Natural killer cell (primary cell): Measurements from ENCODE around the gene C6orf132. TPM values are rescaled to one million over a fixed set of nuclear protein-coding genes. Genes with fewer than 3 reads are reported as not detected.

Experiments used
- ATAC-seq, 3 donors: fragments of 150-1000 bp in 2 of 3; fragments of 200-7000 bp in 1 of 3; cut with Tn5 transposase; 1 replicate in 1 of 3; 2 replicates in 2 of 3; pipeline ENCODE4 v1.10.0; 2021; ENCODE audit warnings: mild to moderate bottlenecking in 2 of 3, moderate library complexity in 2 of 3
- DNase-seq, 2 donors: peaks; one replicate each; pipeline versions ENCODE4 v3.0.0 to v3.0.0-alpha.2; 2013 to 2021; ENCODE audit warnings: mixed read lengths in 1 of 2
- H3K27ac ChIP-seq: one replicate; pipeline ENCODE4 v1.5.1; 2013; ENCODE audit warnings: mild to moderate bottlenecking, low read length
- H3K27me3 ChIP-seq: one replicate; pipeline ENCODE4 v1.6.1; 2013; ENCODE audit warnings: low read length; ENCODE audit not compliant: control insufficient read depth, insufficient read depth
- H3K36me3 ChIP-seq: one replicate; pipeline ENCODE4 v1.6.1; 2013; ENCODE audit warnings: low read length; ENCODE audit not compliant: control insufficient read depth, insufficient read depth
- H3K4me1 ChIP-seq: one replicate; pipeline ENCODE4 v1.6.1; 2013; ENCODE audit warnings: low read length; ENCODE audit not compliant: control insufficient read depth, insufficient read depth
- H3K4me3 ChIP-seq: one replicate; pipeline ENCODE4 v1.5.1; 2013; ENCODE audit warnings: low read length
- H3K9me3 ChIP-seq: one replicate; pipeline ENCODE4 v1.6.1; 2013; ENCODE audit warnings: low read length; ENCODE audit not compliant: control insufficient read depth, insufficient read depth
- H3K27ac Mint-ChIP-seq, 2 donors: one replicate each; pipeline ENCODE4 v1.8.0; 2022; ENCODE audit warnings: mild to moderate bottlenecking in 2 of 2, mixed read lengths in 2 of 2, moderate library complexity in 1 of 2
- H3K27me3 Mint-ChIP-seq, 2 donors: one replicate each; pipeline ENCODE4 v1.8.0; 2022; ENCODE audit warnings: low read depth in 2 of 2, mixed read lengths in 2 of 2
- H3K36me3 Mint-ChIP-seq: one replicate; pipeline ENCODE4 v1.8.0; 2022; ENCODE audit warnings: mixed read lengths
- H3K4me1 Mint-ChIP-seq, 2 donors: one replicate each; pipeline ENCODE4 v1.8.0; 2022; ENCODE audit warnings: mixed read lengths in 2 of 2
- H3K4me3 Mint-ChIP-seq: one replicate; pipeline ENCODE4 v1.8.0; 2022; ENCODE audit warnings: mild to moderate bottlenecking, moderate library complexity, mixed read lengths
- H3K9me3 Mint-ChIP-seq, 2 donors: one replicate each; pipeline ENCODE4 v1.8.0; 2022; ENCODE audit warnings: mixed read lengths in 2 of 2
- CTCF ChIP-seq: fragments of 200-600 bp; IDR thresholded peaks from one replicate; pipeline ENCODE4 v1.8.0; 2022; ENCODE audit warnings: antibody characterized with exemption
- WGBS: methylation state at CpG from one replicate; pipeline ENCODE4 v1.1.7; 2013; ENCODE audit warnings: missing lambda C conversion rate; ENCODE audit not compliant: insufficient coverage; 5-methylcytosine and 5-hydroxymethylcytosine counted together
- intact Hi-C: fragments of 100-400 bp; cut with micrococcal nuclease; formaldehyde crosslinking; loops from one replicate; pipeline ENCODE4 v1.14.2; 2022
- total RNA-seq, 4 donors: library from RNA; stranded (reverse); fragments of 120-200 nt in 1 of 4; gene quantifications; one replicate each; pipeline versions ENCODE4 v1.2.3 to v1.2.4, GENCODE V29; 2013 to 2022

The C6orf132 gene
- total RNA-seq, 3 donors from 2014 or later (not counting 1 experiment from before 2014, with no cell fraction given), result 0.05 to 0.15 (median 0.14) TPM

- Mint-ChIP-seq H3K4me3 (no peak overlapping the region), H3K27me3 (peaks cover 7 to 16% of the 10 kb centered on the region in 2 donors), H3K9me3 (no peaks in the 10 kb centered on the region), H3K36me3 (no peaks in the 10 kb centered on the region), H3K27ac (no peak overlapping the region), H3K4me1 (peaks cover 0 to 5% of the 10 kb centered on the region in 2 donors)
- Histone ChIP-seq H3K36me3 (no peaks in the 10 kb centered on the region), H3K9me3 (no peaks in the 10 kb centered on the region), H3K27ac (no peak overlapping the region), H3K27me3 (no peaks in the 10 kb centered on the region), H3K4me3 (no peak overlapping the region), H3K4me1 (no peaks in the 10 kb centered on the region)
- no peak for ATAC-seq
- TF ChIP-seq CTCF, result no peak
- WGBS, result 53% methylated on average over 1 of the region's 1 CpG
- intact Hi-C loops, result loop anchor here (10.0 kb wide), 1 partner anchor 459 kb away; no protein-coding TSS in a partner anchor
- no peak for DNase-seq
These were observed 21.6 kb upstream of the C6orf132 start for GRCh38 chr6:42163981-42164380.

DNA sequence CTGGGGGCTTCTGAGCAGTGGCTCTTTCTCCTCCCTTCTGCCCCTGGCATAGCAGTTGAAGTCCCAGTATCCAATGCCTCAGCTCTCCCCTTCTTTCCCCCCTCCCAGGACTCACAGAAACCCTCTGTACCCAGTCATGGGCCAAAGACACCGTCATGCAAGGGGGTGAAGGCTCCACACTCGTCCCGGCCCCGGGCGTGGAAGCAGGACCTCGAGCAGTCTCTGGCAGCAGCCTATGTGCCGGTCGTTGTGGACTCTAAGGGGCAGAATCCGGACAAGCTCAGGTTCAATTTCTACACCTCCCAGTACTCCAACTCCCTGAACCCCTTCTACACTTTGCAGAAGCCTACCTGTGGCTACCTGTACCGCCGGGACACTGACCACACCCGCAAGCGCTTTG, 20.4 kb upstream of the C6orf132 start:
- H3K4me1 ChIP-seq, result no peaks in the 10 kb centered on the region
- peaks cover 0 to 5% of the 10 kb centered on the region in 2 donors for H3K4me1 Mint-ChIP-seq
- H3K27me3 Mint-ChIP-seq, result peaks cover 7 to 12% of the 10 kb centered on the region in 2 donors
- H3K9me3 ChIP-seq, result no peaks in the 10 kb centered on the region
- H3K27me3 ChIP-seq, result no peaks in the 10 kb centered on the region
- H3K27ac ChIP-seq, result no peak overlapping the region
- H3K27ac Mint-ChIP-seq, result no peak overlapping the region
- no peak overlapping the region for H3K4me3 ChIP-seq
- DNase-seq (no peak), ATAC-seq (no peak)
- no peaks in the 10 kb centered on the region for H3K36me3 Mint-ChIP-seq
- TF ChIP-seq CTCF, result no peak
- no peak overlapping the region for H3K4me3 Mint-ChIP-seq
- intact Hi-C loops, result loop anchor here (10.0 kb wide), 1 partner anchor 458 kb away; no protein-coding TSS in a partner anchor
- 91% methylated on average over 13 of the region's 13 CpGs for WGBS
- H3K36me3 ChIP-seq, result no peaks in the 10 kb centered on the region
- H3K9me3 Mint-ChIP-seq, result no peaks in the 10 kb centered on the region

DNA sequence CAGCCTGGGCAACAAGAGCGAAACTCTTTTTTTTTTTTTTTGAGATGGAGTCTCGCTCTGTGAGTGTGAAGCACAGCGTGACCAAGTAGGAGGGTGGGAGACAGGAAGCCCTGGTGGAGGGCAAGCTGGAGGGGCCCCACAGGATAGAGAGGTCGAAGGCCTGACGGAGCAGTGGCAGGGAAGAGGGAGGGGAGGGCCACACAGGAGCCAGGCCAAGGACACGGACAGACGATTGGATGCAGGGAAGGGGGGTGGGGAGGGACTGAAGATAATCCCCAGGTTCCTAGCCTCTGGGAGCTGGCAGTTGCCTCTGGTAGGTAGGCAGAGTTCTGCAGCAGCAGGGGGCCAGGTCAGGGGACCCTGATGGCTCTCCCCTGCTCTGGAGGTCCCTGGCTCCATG, 20.0 kb upstream of the C6orf132 start:
- intact Hi-C loops, result loop anchor here (10.0 kb wide), 1 partner anchor 458 kb away; no protein-coding TSS in a partner anchor
- H3K4me1 Mint-ChIP-seq, result peaks cover 0 to 5% of the 10 kb centered on the region in 2 donors
- ATAC-seq, result no peak
- no peak overlapping the region for H3K27ac ChIP-seq
- DNase-seq, result no peak
- no peaks in the 10 kb centered on the region for H3K4me1 ChIP-seq
- no peaks in the 10 kb centered on the region for H3K36me3 Mint-ChIP-seq
- 42% methylated on average over 7 of the region's 7 CpGs for WGBS
- H3K4me3 ChIP-seq, result no peak overlapping the region
- no peaks in the 10 kb centered on the region for H3K9me3 Mint-ChIP-seq
- H3K4me3 Mint-ChIP-seq, result no peak overlapping the region
- no peak for TF ChIP-seq CTCF
- H3K36me3 ChIP-seq, result no peaks in the 10 kb centered on the region
- no peaks in the 10 kb centered on the region for H3K9me3 ChIP-seq
- no peak overlapping the region for H3K27ac Mint-ChIP-seq
- peaks cover 7 to 12% of the 10 kb centered on the region in 2 donors for H3K27me3 Mint-ChIP-seq
- H3K27me3 ChIP-seq, result no peaks in the 10 kb centered on the region

- H3K36me3 Mint-ChIP-seq, result no peaks in the 10 kb centered on the region
- H3K9me3 ChIP-seq, result no peaks in the 10 kb centered on the region
- H3K9me3 Mint-ChIP-seq, result no peaks in the 10 kb centered on the region
- no peaks in the 10 kb centered on the region for H3K4me1 Mint-ChIP-seq
- no peaks in the 10 kb centered on the region for H3K27me3 ChIP-seq
- ATAC-seq (no peak), DNase-seq (no peak)
- no peak overlapping the region for H3K27ac Mint-ChIP-seq
- H3K4me1 ChIP-seq, result no peaks in the 10 kb centered on the region
- no peak overlapping the region for H3K4me3 ChIP-seq
- no peak overlapping the region for H3K27ac ChIP-seq
- 66% methylated on average over 4 of the region's 4 CpGs for WGBS
- H3K4me3 Mint-ChIP-seq, result no peak overlapping the region
- peaks cover 7 to 12% of the 10 kb centered on the region in 2 donors for H3K27me3 Mint-ChIP-seq
- intact Hi-C loops, result loop anchor here (10.0 kb wide), 1 partner anchor 455 kb away; no protein-coding TSS in a partner anchor
- H3K36me3 ChIP-seq, result no peaks in the 10 kb centered on the region
- no peak for TF ChIP-seq CTCF
These were observed 17.1 kb upstream of the C6orf132 start for GRCh38 chr6:42159431-42160024.
